Measurements from ENCODE around the gene LRCH1. TPM values are rescaled to one million over a fixed set of nuclear protein-coding genes. Genes with fewer than 3 reads are reported as not detected.

Gene LRCH1
- total and polyA plus RNA-seq, 4 experiments from 2014 or later, result 1.2 to 19.1 (median 12.1) TPM

- H3K36me3 Mint-ChIP-seq, result peaks cover 0 to 4% of the 10 kb centered on the region in 2 donors
- H3K4me3 Mint-ChIP-seq, result no peak overlapping the region
- ChIA-PET CTCF (ENCODE audit: partially characterized antibody) (no interaction called here), POLR2A (ENCODE audit: partially characterized antibody) (no interaction called here)
- no peaks in the 10 kb centered on the region for H3K9me3 ChIP-seq (ENCODE audit: control insufficient read depth in 1 of 2, low read length in 2 of 2)
- H3K27me3 Mint-ChIP-seq, result peaks cover 13 to 18% of the 10 kb centered on the region in 2 donors
- no peaks in the 10 kb centered on the region for H3K36me3 ChIP-seq (ENCODE audit: insufficient read depth, low read length)
- H3K27ac ChIP-seq (ENCODE audit: low read depth, low read length), result no peak overlapping the region
- no peak overlapping the region for H3K4me3 ChIP-seq (ENCODE audit: low read length in 2 of 2)
- no peaks in the 10 kb centered on the region for H3K4me1 ChIP-seq (ENCODE audit: insufficient read depth, low read length)
- no peak for DNase-seq
- H3K27me3 ChIP-seq (ENCODE audit: insufficient read depth, low read length), result peaks cover 4% of the 10 kb centered on the region
- no peaks in the 10 kb centered on the region for H3K4me1 Mint-ChIP-seq
- intact Hi-C loops (cut with micrococcal nuclease), result no loop called here
- H3K27ac Mint-ChIP-seq, result no peak overlapping the region
- H3K9me3 Mint-ChIP-seq, result peaks cover 0 to 9% (median 3%) of the 10 kb centered on the region in 8 donors
Observed at GRCh38 chr13:46519182-46519581, 33.8 kb upstream of the LRCH1 start.

DNA sequence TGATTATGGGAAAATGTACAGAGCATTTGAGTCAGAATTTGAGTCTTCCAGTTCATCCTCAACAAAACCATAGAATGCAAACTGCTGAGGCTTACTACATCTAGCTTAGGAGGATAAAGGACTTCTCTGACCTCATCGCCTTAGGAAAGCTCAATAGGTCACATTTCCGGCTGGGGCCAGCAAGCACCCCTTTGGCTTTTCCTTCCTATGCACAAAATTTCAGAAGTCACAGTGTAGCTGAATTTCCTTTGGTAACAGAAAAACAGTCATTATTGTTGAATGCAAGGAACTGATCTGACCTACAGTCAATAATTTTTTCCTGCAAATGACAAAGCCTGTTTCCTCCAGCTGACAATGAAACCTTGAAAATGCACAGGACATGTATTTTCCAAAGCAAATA lies 32.8 kb upstream of the LRCH1 start:
- ChIA-PET CTCF (ENCODE audit: partially characterized antibody) (no interaction called here), POLR2A (ENCODE audit: partially characterized antibody) (no interaction called here)
- peaks cover 4% of the 10 kb centered on the region for H3K27me3 ChIP-seq (ENCODE audit: insufficient read depth, low read length)
- DNase-seq, result no peak
- H3K27ac ChIP-seq (ENCODE audit: low read depth, low read length), result no peak overlapping the region
- H3K4me1 ChIP-seq (ENCODE audit: insufficient read depth, low read length), result no peaks in the 10 kb centered on the region
- H3K9me3 ChIP-seq (ENCODE audit: control insufficient read depth in 1 of 2, low read length in 2 of 2), result no peaks in the 10 kb centered on the region
- peaks cover 11 to 16% of the 10 kb centered on the region in 2 donors for H3K27me3 Mint-ChIP-seq
- H3K9me3 Mint-ChIP-seq, result peaks cover 0 to 9% (median 3%) of the 10 kb centered on the region in 8 donors
- no peak overlapping the region for H3K4me3 ChIP-seq (ENCODE audit: low read length in 2 of 2)
- H3K4me1 Mint-ChIP-seq, result no peaks in the 10 kb centered on the region
- H3K27ac Mint-ChIP-seq, result no peak overlapping the region
- intact Hi-C loops (cut with micrococcal nuclease), result no loop called here
- peaks cover 0 to 4% of the 10 kb centered on the region in 2 donors for H3K36me3 Mint-ChIP-seq
- H3K36me3 ChIP-seq (ENCODE audit: insufficient read depth, low read length), result no peaks in the 10 kb centered on the region
- no peak overlapping the region for H3K4me3 Mint-ChIP-seq

- no peaks in the 10 kb centered on the region for H3K4me1 Mint-ChIP-seq
- H3K27ac Mint-ChIP-seq, result no peak overlapping the region
- no peaks in the 10 kb centered on the region for H3K4me1 ChIP-seq (ENCODE audit: insufficient read depth, low read length)
- no peak overlapping the region for H3K27ac ChIP-seq (ENCODE audit: low read depth, low read length)
- H3K9me3 Mint-ChIP-seq, result peaks cover 0 to 7% (median 2%) of the 10 kb centered on the region in 8 donors
- no peaks in the 10 kb centered on the region for H3K36me3 ChIP-seq (ENCODE audit: insufficient read depth, low read length)
- H3K36me3 Mint-ChIP-seq, result no peaks in the 10 kb centered on the region
- no peaks in the 10 kb centered on the region for H3K9me3 ChIP-seq (ENCODE audit: control insufficient read depth in 1 of 2, low read length in 2 of 2)
- no peak overlapping the region for H3K4me3 Mint-ChIP-seq
- H3K4me3 ChIP-seq (ENCODE audit: low read length in 2 of 2), result no peak overlapping the region
- H3K27me3 ChIP-seq (ENCODE audit: insufficient read depth, low read length), result peaks cover 4% of the 10 kb centered on the region
- ChIA-PET POLR2A (ENCODE audit: partially characterized antibody) (no interaction called here), CTCF (ENCODE audit: partially characterized antibody) (no interaction called here)
- intact Hi-C loops (cut with micrococcal nuclease), result no loop called here
- DNase-seq, result no peak
- H3K27me3 Mint-ChIP-seq, result peaks cover 12 to 14% of the 10 kb centered on the region in 2 donors
Observed at GRCh38 chr13:46521486-46521885, 31.5 kb upstream of the LRCH1 start.

DNA sequence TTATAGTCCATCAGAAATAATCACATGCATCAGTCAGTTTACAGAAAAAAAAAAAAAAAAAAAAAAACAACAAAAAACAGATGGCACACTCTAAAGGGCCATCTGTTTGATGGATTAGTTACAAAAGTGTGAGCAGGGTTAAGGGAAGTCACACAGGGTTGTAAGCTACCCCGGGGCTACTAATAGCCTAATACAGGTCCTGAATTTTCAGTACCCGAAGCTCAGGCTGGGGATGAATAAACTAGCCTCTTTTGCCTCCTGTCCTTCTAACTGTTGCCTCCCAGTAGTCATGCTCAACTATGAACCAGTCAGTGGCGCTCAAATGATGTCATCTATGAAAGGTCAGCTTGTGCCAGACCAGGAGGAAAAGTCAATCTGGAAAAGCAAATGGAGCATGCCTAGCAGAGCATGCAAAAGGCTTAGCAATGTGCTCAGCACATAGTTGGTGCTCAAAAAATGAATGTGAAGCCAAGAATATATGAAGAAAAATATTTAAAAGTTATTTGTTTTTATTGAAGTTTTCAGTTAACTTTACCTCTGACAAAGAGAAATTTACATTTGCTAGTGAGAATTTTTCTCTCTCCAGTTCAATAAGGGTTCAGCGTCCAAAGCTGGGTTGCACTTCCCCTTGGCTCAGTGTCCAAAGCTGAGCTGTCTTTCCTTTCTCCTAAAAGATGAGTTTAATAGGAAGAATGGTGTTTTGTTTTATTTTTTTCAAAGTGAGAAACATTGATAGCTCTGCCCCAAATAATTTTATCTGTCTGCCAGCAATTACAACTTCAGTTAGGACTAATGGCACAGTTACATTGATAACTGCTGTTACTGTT lies 30.8 kb upstream of the LRCH1 start:
- Mint-ChIP-seq H3K27me3 (peaks cover 10 to 13% of the 10 kb centered on the region in 2 donors), H3K4me3 (no peak overlapping the region), H3K9me3 (peaks cover 0 to 7% (median 2%) of the 10 kb centered on the region in 8 donors), H3K36me3 (no peaks in the 10 kb centered on the region), H3K4me1 (no peaks in the 10 kb centered on the region), H3K27ac (no peak overlapping the region)
- no peaks in the 10 kb centered on the region for H3K36me3 ChIP-seq (ENCODE audit: insufficient read depth, low read length)
- H3K4me1 ChIP-seq (ENCODE audit: insufficient read depth, low read length), result no peaks in the 10 kb centered on the region
- H3K27ac ChIP-seq (ENCODE audit: low read depth, low read length), result no peak overlapping the region
- H3K4me3 ChIP-seq (ENCODE audit: low read length in 2 of 2), result no peak overlapping the region
- intact Hi-C loops (cut with micrococcal nuclease), result no loop called here
- CTCF ChIA-PET (ENCODE audit: partially characterized antibody), result no interaction called here
- H3K27me3 ChIP-seq (ENCODE audit: insufficient read depth, low read length), result peaks cover 4% of the 10 kb centered on the region
- POLR2A ChIA-PET (ENCODE audit: partially characterized antibody), result no interaction called here
- no peaks in the 10 kb centered on the region for H3K9me3 ChIP-seq (ENCODE audit: control insufficient read depth in 1 of 2, low read length in 2 of 2)
- no peak for DNase-seq

- H3K27me3 Mint-ChIP-seq, result peaks cover 5 to 11% of the 10 kb centered on the region in 2 donors
Observed at GRCh38 chr13:46522748-46523030, 30.3 kb upstream of the LRCH1 start.

GRCh38 chr13:46523972-46524752 lies 28.8 kb upstream of the LRCH1 start:
- Mint-ChIP-seq H3K4me1 (no peaks in the 10 kb centered on the region), H3K4me3 (no peak overlapping the region), H3K36me3 (no peaks in the 10 kb centered on the region), H3K9me3 (peaks cover 0 to 7% (median 2%) of the 10 kb centered on the region in 8 donors), H3K27me3 (peaks cover 4 to 9% of the 10 kb centered on the region in 2 donors), H3K27ac (no peak overlapping the region)
- ChIA-PET POLR2A (ENCODE audit: partially characterized antibody) (no interaction called here), CTCF (ENCODE audit: partially characterized antibody) (interaction anchor here (0.6 kb wide), 1 partner anchor 246 kb away, joined by 4 read pairs; no protein-coding TSS in a partner anchor)
- no peak for DNase-seq
- H3K4me1 ChIP-seq (ENCODE audit: insufficient read depth, low read length), result no peaks in the 10 kb centered on the region
- intact Hi-C loops (cut with micrococcal nuclease), result no loop called here
- H3K36me3 ChIP-seq (ENCODE audit: insufficient read depth, low read length), result no peaks in the 10 kb centered on the region
- no peak overlapping the region for H3K27ac ChIP-seq (ENCODE audit: low read depth, low read length)
- H3K4me3 ChIP-seq (ENCODE audit: low read length in 2 of 2), result no peak overlapping the region
- no peaks in the 10 kb centered on the region for H3K9me3 ChIP-seq (ENCODE audit: control insufficient read depth in 1 of 2, low read length in 2 of 2)
- H3K27me3 ChIP-seq (ENCODE audit: insufficient read depth, low read length), result peaks cover 4% of the 10 kb centered on the region

More at GRCh38 chr13:46522748-46523030, 30.3 kb upstream of the LRCH1 start:
- Mint-ChIP-seq H3K36me3 (no peaks in the 10 kb centered on the region), H3K4me3 (no peak overlapping the region), H3K4me1 (no peaks in the 10 kb centered on the region), H3K27ac (no peak overlapping the region), H3K9me3 (peaks cover 0 to 7% (median 2%) of the 10 kb centered on the region in 8 donors)
- Histone ChIP-seq H3K36me3 (ENCODE audit: insufficient read depth, low read length) (no peaks in the 10 kb centered on the region), H3K4me3 (ENCODE audit: low read length in 2 of 2) (no peak overlapping the region), H3K27ac (ENCODE audit: low read depth, low read length) (no peak overlapping the region), H3K4me1 (ENCODE audit: insufficient read depth, low read length) (no peaks in the 10 kb centered on the region), H3K9me3 (ENCODE audit: control insufficient read depth in 1 of 2, low read length in 2 of 2) (no peaks in the 10 kb centered on the region), H3K27me3 (ENCODE audit: insufficient read depth, low read length) (peaks cover 4% of the 10 kb centered on the region)
- CTCF ChIA-PET (ENCODE audit: partially characterized antibody), result no interaction called here
- intact Hi-C loops (cut with micrococcal nuclease), result no loop called here
- DNase-seq, result no peak
- POLR2A ChIA-PET (ENCODE audit: partially characterized antibody), result no interaction called here

DNA sequence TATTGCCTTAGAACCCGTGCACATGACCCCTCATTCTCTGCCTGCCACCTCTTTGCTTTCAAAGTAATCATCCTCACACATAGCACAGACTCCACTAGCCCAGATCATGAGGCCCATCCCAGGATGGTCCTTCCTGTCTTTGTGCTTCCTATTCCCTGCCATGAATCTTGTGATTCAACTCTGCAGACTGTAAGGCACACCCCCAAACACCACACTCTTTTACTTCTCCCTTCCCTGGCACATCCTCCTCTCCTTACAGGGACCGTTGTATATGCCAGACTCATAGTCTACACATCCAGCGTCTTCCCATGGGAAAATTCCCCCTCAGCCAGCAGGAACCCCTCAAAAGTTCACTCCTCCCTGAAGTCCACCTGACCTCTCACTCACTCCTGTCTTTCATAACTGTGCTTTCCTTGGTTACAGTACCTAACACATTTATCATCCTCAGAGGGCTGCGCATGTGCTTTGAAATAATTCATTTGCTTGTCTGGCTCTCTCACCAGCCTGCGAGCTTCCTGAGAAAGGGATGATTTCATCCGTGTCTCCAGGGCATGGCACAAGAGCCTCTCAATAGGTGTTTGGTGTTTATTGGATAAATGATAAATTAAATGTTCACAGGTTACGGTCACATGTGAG lies 26.8 kb upstream of the LRCH1 start:
- peaks cover 4 to 7% of the 10 kb centered on the region in 2 donors for H3K27me3 Mint-ChIP-seq
- intact Hi-C loops (cut with micrococcal nuclease), result no loop called here

More for the DNA sequence above, 26.8 kb upstream of the LRCH1 start:
- no peak for DNase-seq
- H3K9me3 Mint-ChIP-seq, result peaks cover 0 to 7% (median 2%) of the 10 kb centered on the region in 8 donors
- Histone ChIP-seq H3K4me1 (ENCODE audit: insufficient read depth, low read length) (no peaks in the 10 kb centered on the region), H3K4me3 (ENCODE audit: low read length in 2 of 2) (no peak overlapping the region), H3K27me3 (ENCODE audit: insufficient read depth, low read length) (no peaks in the 10 kb centered on the region), H3K36me3 (ENCODE audit: insufficient read depth, low read length) (no peaks in the 10 kb centered on the region), H3K27ac (ENCODE audit: low read depth, low read length) (no peak overlapping the region), H3K9me3 (ENCODE audit: control insufficient read depth in 1 of 2, low read length in 2 of 2) (no peaks in the 10 kb centered on the region)
- CTCF ChIA-PET (ENCODE audit: partially characterized antibody), result no interaction called here
- H3K4me3 Mint-ChIP-seq, result no peak overlapping the region
- H3K36me3 Mint-ChIP-seq, result no peaks in the 10 kb centered on the region
- no peaks in the 10 kb centered on the region for H3K4me1 Mint-ChIP-seq
- POLR2A ChIA-PET (ENCODE audit: partially characterized antibody), result no interaction called here
- no peak overlapping the region for H3K27ac Mint-ChIP-seq
